ENCODE results near the gene SLC4A2.

The SLC4A2 gene

GRCh38 chr7:151081170-151082101, 22.0 kb downstream of the SLC4A2 start:
- DNase-seq, result no peak

GRCh38 chr7:151082141-151083070, 23.0 kb downstream of the SLC4A2 start:
- DNase-seq, result no peak

- DNase-seq, result peak; percentile 67
Observed at GRCh38 chr7:151083071-151083823, 23.9 kb downstream of the SLC4A2 start, which contains the start of gene TMUB1. Gene TMUB1 (minus strand): TSS chr7:151083493. CDS start chr7:151082563, 930 bp downstream.

GRCh38 chr7:151083824-151084160, 24.4 kb downstream of the SLC4A2 start:
- no peak for DNase-seq

GRCh38 chr7:151085329-151085690, 25.9 kb downstream of the SLC4A2 start:
- DNase-seq, result no peak

- DNase-seq, result peak; percentile 87
Observed at GRCh38 chr7:151085691-151086620, 26.6 kb downstream of the SLC4A2 start, which contains the start of gene AGAP3. Gene AGAP3 (plus strand): TSS chr7:151086475. CDS start chr7:151086742, 267 bp downstream.

GRCh38 chr7:151086802-151087244, 27.4 kb downstream of the SLC4A2 start:
- DNase-seq, result peak; percentile 16

- peak; percentile 73 for DNase-seq
Observed at GRCh38 chr7:151087245-151088018, 28.0 kb downstream of the SLC4A2 start.

- DNase-seq, result peak; percentile 63
Observed at GRCh38 chr7:151088019-151088855, 28.8 kb downstream of the SLC4A2 start.

GRCh38 chr7:151088856-151089699, 29.7 kb downstream of the SLC4A2 start:
- peak; percentile 99 for DNase-seq

GRCh38 chr7:151089893-151090730, 30.7 kb downstream of the SLC4A2 start:
- DNase-seq, result no peak

- DNase-seq, result no peak
Observed at GRCh38 chr7:151091003-151091402, 31.6 kb downstream of the SLC4A2 start.

- DNase-seq, result peak; percentile 82
Observed at GRCh38 chr7:151091431-151091830, 32.0 kb downstream of the SLC4A2 start.

- no peak for DNase-seq
Observed at GRCh38 chr7:151091988-151092387, 32.6 kb downstream of the SLC4A2 start.

- no peak for DNase-seq
Observed at GRCh38 chr7:151093748-151094147, 34.4 kb downstream of the SLC4A2 start.

GRCh38 chr7:151094675-151095074, 35.3 kb downstream of the SLC4A2 start:
- DNase-seq, result no peak

GRCh38 chr7:151095123-151095797, 35.9 kb downstream of the SLC4A2 start:
- DNase-seq, result no peak
